AG09309 (cell line): ENCODE measurements around the gene FOXP1.

ENCODE experiments used
- DNase-seq: peaks from one replicate; pipeline ENCODE4 v3.0.0-alpha.2; 2010; ENCODE audit warnings: low read depth
- H3K4me3 ChIP-seq: 2 replicates; pipeline ENCODE4 v1.5.1; 2011; ENCODE audit warnings: mild to moderate bottlenecking, low read depth, low read length, moderate library complexity; ENCODE audit not compliant: control insufficient read depth
- TF ChIP-seq, protein P1 (sequence below): IDR thresholded peaks from 2 replicates; pipeline ENCODE4 v1.5.1; 2011; ENCODE audit warnings: mild to moderate bottlenecking, low read depth, low read length, inconsistent platforms; ENCODE audit not compliant: insufficient read depth, control insufficient read depth; ENCODE audit errors: missing control alignments

The FOXP1 gene

DNA sequence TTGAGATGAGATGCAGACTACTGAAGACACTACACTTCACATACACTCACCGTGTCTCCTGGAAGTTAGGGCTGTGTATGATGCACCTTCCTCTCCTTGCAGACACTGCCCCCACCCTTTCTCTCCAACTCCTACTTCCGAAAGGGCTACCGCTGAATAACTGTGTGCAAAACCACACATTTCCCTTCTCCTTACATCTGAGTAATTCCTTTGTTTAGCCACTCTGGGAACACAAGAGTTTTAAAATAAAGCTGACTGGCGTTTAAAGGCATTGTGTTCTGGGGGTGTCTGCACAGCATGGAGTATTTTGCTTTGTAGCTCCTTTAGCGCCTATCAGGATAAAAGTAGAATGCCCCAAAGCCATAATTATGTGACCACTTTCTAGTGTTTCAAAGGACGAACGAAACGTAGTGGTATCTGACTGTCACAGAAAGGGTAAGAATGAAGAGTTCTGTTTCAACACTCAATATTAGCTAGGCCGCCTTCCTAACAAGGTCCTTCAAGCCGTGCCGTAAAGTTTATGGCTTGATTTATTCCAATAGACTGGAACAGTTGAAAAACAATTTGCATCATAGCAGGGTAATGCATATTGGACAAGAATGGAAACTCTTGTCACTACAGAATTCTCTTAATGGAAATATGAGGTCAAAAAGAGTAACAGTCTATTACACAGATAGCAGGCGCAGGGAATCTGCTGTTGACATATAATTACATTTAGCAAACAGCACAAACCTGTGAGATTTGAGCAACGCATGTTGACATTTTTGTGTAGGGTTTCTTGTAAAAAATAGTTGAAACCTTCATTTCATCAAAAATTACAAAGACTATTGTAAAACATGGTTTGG lies 619.9 kb downstream of the FOXP1 start:
- H3K4me3 ChIP-seq: no peak overlapping the region
- TF ChIP-seq, protein P1, sequence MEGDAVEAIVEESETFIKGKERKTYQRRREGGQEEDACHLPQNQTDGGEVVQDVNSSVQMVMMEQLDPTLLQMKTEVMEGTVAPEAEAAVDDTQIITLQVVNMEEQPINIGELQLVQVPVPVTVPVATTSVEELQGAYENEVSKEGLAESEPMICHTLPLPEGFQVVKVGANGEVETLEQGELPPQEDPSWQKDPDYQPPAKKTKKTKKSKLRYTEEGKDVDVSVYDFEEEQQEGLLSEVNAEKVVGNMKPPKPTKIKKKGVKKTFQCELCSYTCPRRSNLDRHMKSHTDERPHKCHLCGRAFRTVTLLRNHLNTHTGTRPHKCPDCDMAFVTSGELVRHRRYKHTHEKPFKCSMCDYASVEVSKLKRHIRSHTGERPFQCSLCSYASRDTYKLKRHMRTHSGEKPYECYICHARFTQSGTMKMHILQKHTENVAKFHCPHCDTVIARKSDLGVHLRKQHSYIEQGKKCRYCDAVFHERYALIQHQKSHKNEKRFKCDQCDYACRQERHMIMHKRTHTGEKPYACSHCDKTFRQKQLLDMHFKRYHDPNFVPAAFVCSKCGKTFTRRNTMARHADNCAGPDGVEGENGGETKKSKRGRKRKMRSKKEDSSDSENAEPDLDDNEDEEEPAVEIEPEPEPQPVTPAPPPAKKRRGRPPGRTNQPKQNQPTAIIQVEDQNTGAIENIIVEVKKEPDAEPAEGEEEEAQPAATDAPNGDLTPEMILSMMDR: no peak
- no peak for DNase-seq

DNA sequence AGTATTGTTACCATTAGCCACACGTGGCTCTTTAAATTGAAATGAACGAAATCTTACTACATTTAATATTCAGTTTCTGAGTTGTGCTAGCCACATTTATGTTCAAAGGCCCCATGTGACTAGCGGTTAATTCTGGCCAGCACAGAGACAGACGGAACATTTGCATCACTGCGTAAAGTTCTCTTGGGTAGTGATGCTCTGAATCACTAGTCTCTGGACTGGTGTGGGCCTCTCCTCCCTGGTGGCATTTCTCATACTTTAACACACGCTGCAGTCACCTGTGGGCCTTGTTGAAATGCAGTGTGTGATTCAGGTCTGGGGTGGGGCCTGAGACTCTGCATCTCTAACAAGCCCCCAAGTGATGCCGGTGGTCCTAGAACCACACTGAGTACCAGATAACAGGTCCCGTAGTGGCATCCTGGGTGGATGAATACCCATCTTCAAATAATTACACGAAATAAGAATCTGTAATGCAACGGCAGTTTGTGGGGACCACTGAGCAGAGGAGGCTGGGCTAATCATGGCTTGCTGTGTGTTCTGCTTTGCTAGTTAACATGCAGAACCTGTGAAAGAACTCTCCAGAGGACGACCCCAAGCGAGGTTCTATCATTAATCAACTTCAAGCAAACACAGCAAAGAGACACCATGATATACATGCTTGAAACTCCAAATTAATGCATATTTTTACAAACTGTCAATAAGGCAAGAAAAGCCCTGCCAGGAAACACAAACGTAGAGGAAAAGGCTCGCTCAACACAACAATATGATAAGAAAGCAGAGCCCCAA lies 623.8 kb downstream of the FOXP1 start:
- H3K4me3 ChIP-seq: no peak overlapping the region
- TF ChIP-seq, protein P1: no peak
- no peak for DNase-seq

DNA sequence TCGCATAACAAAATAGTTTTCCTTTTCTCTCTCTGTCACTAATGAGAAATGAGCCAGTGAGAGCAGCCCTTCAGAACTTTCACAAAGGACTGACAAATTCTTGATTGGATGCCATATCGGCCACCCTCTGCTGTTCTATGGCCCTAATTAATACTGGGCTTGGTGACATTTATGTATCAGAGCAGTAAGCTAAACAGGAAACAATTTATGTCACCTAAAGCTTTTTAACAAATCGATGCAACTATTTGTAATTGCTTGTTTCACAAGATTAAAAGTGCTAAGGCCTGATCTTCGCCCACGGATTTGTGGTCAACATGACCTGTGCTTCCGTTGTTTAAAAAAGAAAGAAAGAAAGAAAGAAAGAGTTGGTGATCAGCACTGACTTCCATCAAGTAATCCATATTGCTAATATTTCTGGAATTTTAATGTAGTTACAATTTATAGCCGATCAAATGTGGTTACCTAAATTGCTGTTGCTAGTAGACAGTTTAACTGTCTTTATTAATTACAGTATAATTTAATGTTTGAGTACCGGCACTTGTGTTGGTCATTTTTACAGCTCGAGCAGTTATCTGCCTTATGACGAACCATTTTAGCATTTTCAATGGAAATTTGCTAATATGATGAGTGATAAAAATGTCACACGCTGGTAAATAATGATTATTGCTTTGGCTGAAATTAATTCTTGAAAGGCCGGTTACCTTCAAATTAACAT lies 631.3 kb downstream of the FOXP1 start:
- TF ChIP-seq, protein P1: no peak
- no peak for DNase-seq
- no peak overlapping the region for H3K4me3 ChIP-seq

- H3K4me3 ChIP-seq: no peak overlapping the region
- TF ChIP-seq, protein P1: no peak
- no peak for DNase-seq
Observed at GRCh38 chr3:70951316-70951715, 632.2 kb downstream of the FOXP1 start.

- DNase-seq: no peak
- H3K4me3 ChIP-seq: no peak overlapping the region
- TF ChIP-seq, protein P1: no peak
Observed at GRCh38 chr3:70947579-70947978, 635.9 kb downstream of the FOXP1 start.

DNA sequence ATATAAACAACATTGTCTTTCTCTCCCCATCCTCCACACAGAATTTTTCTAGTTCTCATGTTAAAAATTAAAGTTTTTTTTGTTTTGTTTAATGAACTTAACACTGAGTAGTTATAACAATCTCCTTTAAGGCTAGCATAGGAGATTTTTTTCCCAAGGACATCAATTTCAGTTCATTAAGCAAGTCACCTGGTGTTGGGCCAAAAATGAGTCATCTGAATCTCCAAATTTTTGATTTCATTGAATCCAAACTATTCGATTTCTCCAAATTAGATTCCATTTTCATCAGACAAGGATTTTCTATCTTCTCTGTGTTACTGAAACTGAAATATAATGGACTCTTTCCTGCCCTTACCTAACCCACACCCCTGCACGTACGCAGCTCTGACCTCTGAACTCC lies 639.6 kb downstream of the FOXP1 start:
- H3K4me3 ChIP-seq: no peak overlapping the region
- no peak for DNase-seq
- TF ChIP-seq, protein P1: no peak
